HG03196 (cell line): ENCODE measurements around the gene IFI6.
"Not testable (repeated sequence)": the region's sequence is repeated elsewhere in the genome, so short reads cannot be mapped to it uniquely, and the experiment has no call there.

Experiments
- ATAC-seq: cut with Tn5 transposase; IDR thresholded peaks from one replicate; pipeline ENCODE4 v1.9.1; 2021; ENCODE audit not compliant: unreplicated experiment

IFI6 gene

GRCh38 chr1:27632387-27633297 lies 39.4 kb downstream of the IFI6 start:
- peak; percentile 27 for ATAC-seq

DNA sequence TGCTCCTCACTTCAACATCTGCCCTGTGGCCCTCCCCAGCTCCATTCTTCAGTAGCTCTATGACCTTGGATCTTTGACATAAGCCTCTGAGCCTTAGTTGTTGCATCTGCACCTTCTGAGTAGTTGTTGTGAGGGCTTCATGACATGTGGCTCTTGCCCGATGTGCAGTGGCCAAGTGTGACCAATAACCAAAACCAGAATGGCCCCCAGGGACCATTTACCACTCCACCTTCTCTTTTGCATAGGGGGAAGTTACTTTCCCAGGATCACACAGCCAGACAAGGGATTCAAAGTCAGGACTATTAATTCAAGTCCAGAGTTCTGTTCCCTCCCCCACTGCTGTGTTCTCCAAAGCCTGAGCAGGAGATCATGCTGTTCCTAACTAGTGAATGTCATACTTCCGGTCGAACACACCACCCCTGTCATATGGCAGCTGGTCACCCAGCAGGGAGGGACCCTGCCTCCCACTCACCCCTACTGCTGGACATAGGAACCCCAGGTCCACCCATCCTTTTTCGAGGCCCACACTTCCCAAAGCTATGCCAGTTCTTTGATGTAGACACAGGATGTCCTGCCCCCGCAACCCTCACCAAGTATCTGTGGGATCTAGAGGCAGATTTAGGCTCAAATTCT lies 41.0 kb downstream of the IFI6 start:
- ATAC-seq = peak; percentile 25

- ATAC-seq = no peak
These were observed 43.3 kb downstream of the IFI6 start for GRCh38 chr1:27628712-27629111.

DNA sequence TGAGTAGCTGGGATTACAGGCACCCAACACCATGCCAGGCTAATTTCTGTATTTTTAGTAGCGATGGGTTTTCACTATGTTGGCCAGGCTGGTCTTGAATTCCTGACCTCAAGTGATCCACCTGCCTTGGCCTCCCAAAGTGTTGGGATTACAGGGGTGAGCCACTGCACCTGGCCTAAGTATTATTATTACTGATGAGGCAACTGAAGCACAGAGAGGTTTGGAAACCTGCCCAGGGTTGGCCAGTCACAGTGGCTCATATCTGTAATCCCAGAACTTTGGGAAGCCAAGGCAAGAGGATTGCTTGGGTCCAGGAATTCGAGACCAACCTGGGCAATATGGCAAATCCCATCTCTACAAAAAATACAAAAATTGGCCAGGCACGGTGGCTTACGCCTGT lies 44.3 kb downstream of the IFI6 start:
- ATAC-seq = not testable (repeated sequence)

DNA sequence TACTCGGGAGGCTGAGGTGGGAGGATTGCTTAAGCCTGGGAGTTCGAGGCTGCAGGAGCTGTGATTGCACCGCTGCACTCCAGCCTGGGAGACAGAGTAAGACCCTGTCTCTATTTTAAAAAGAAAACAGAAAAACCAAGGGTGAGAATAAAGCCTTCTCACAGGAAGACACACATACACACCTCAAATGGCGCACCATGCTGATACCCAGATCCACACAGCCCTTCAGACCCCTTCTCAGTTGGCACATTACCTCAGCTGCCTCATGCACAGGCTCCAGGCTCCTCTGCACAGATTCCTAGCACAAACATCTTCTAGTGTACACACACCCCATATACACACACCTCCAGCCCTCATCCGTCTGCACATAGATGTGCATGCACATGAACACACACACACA lies 44.9 kb downstream of the IFI6 start:
- ATAC-seq = no peak

GRCh38 chr1:27626031-27626935 lies 45.7 kb downstream of the IFI6 start:
- no peak for ATAC-seq

DNA sequence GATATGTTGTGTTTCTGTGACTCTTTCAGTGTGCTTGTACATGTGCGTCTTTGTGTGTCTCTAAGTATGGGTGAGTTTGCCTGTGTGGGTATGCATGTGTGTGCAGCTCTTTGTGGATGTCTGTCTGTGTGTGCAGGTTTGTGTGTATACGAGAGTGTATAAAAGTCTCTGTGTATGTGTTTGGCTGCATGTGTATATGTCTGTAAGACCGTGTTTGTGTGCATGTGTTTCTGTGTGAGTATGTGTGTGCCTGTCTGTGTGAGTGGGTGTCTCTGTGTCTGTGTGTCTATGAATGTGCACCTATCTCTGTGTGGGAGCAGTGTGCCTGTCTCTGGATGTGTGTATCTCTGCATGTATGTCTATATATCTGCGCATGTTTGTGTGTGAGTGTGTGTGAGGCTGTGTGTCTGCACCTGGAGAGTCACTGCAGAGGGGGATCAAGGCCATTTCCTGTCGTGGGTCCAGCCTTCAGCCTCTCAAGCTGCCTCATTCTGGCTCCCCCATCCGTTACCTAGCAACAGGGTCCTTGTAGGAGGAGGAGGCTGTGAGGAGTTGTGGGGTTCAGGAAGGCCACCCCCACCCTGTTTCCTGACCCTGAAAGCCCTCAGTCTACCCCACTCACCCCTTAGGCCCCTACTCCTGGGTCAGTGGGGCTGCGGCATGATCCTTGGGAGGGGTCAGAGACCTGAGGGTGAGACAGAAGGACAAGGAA lies 47.4 kb downstream of the IFI6 start:
- peak; percentile 2 for ATAC-seq

DNA sequence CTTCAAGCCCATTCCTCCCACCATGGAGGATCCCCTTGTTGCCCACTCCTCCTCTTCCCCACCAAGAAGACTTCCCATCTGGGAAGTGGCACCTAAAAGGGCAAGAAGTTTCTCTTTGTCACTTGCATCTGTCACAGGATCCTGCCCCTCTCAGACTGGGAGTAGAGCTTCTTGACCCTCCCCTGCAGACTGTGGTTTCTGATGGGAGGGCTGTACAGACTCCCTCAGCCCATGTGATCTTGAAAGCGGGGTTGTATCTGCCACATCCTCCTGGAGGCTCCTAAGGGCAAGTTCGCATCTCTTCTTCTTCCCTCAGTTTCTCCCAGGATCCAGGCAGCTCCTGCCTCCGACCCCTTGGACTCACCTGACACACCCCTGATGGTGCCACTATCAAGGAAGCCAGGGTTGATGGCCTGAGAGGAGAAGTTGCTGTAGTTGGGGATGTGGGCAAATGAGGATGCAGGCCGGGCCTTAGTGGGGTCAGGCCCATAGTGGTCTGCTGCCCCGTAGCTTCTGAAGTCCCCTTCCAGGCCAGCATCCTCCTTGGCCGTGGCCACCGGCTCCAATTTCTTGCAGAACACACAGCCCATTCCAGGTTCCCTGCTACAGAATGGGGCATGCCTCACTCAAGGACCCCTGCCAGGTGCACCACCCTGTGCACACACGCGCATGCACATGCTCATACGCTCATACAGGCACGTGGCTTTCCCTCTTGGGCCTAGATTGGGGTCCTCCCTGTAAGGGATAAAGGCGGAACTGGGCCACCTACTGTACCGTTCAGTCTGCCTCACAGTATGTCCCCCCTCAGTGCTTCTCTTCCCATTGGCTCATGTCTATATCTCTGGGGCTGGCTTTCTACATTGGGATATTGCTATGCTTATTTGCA lies 48.4 kb downstream of the IFI6 start:
- no peak for ATAC-seq

DNA sequence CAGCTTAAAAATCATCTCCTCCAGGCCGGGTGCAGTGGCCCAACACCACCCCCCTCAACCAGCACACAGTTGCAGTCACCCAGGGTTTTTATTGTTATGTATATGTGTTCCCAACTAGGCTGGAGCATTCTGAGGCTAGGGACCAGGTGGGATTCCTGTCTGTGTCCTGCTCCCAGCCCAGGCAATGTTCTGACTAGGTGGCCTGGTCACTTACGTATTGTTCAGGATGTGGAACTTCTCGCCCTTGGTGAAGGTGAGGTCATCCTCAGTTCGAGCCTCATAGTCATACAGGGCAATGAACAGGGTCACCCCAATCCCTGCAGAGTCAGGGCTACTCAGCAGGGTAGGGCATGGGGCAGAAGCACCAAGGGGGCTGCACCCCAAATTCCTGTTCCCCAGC lies 49.2 kb downstream of the IFI6 start:
- no peak for ATAC-seq

DNA sequence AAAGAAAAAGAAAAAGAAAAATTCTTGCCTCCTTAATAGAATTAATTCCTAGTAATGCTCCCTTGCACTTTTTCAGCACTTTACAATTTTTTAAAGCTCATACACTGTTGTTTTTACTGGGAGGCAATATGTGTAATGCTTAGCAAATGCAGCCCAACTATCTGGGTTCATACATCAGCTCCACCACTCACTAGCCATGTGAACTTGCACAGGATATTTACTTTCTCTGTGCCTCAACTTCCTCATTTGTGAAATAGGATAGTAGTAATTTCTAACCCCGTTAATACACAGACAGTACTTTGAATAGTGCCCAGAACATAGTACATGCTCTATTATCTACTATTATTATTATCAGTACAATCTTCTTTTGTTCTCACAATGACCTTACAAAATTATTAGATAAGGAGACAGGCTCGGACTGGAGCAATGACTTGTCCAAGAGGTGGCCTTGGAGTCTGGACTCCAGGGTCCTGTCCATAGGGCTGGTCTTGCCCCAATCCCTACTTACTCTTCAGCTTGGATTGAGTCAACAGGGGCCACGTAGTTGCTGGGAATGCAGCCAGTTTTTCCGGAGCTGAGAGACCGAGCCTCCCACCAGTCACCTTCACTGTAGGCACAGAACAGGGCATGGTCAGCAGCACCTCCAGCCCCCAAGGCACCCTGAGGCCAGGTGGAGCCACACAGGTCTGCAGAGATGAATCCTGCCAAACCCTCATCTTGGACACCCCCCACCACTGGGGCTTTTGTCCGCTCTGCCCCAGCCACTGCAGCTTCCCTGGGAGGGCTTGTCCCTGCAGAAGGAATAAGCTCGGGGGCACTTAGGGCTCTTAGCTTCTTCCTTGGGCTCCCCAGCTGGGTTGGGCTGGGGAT lies 50.7 kb downstream of the IFI6 start:
- ATAC-seq = no peak

DNA sequence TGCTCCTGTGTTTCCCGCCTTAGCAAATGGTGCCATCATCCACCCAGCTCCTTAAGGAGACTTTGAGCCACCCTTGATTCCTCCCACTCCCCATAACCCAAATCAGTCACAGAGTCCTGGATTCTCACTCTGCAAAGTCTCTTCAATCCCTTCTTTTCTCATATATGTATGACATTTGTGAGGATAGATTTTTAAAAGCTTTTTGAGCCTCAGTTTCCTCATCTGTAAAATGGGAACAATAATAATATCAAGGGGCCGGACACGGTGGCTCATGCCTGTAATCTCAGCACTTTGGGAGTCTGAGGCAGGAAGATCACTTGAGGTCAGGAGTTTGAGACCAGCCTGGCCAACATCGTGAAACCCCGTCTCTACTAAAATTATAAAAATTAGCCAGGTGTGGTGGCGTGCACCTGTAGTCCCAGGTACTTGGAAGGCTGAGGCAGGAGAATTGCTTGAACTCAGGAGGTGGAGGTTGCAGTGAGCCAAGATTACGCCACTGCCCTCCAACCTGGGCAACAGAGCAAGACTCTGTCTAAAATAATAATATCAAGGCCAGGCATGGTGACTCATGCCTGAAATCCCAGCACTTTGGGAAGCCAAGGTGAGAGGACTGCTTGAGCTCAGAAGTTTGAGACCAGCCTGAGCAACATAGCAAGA lies 52.1 kb downstream of the IFI6 start:
- not testable (repeated sequence) for ATAC-seq

DNA sequence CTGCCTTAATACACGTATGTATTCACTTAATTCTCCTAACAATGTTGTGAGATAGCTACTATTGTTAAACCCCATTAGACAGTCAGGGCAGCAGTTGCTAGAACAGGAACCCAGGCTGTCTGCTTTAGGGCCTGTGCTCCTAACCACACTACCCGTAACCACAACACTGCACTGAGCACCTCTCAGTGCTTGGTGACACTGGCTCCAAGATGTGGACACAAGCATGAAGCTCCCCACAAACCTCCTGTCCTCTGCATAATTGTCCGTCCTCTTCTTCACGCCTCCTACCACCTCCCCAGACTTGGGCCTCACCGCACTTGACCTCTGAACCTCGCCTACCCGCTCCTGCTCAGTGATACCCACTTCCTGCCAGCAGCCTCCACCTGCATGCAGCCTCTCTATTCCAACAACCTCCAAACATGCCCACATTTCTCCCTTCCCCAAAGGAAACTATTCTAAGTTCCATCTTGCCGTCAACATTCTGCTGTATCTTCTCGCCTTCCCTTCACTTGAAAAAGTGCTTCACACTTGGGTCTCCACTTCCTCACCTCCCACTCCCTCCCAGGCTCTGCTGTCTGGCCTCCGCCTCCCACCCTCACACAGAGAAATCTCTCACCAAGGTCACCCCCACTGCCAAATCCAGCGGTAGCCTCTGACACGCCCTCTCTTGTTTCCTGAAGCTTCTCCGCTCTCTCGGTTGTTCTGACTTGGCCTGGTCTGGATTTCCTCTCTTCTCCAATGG lies 53.5 kb downstream of the IFI6 start:
- ATAC-seq = no peak

- ATAC-seq = no peak
These were observed 54.6 kb downstream of the IFI6 start for GRCh38 chr1:27617420-27617819.

- no peak for ATAC-seq
These were observed 55.6 kb downstream of the IFI6 start for GRCh38 chr1:27616441-27616840.
